Keratinocyte (primary cell): Measurements from ENCODE around the gene TMC8. TPM values are rescaled to one million over a fixed set of nuclear protein-coding genes. Genes with fewer than 3 reads are reported as not detected.

Source experiments
- DNase-seq: peaks from one replicate; pipeline ENCODE4 v3.0.0-alpha.2; 2011; ENCODE audit warnings: low read depth, missing footprints, low spot score
- FAIRE-seq: peaks from 2 replicates; lab custom pipeline; 2011; peaks lifted over from hg19 to GRCh38; lab: Jason Lieb, UNC
- H2AFZ ChIP-seq: 2 replicates; pipeline ENCODE4 v1.6.0; 2012; ENCODE audit warnings: low read length, control low read depth, inconsistent platforms; ENCODE audit not compliant: control insufficient read depth
- H3K27ac ChIP-seq: 2 replicates; pipeline ENCODE4 v1.5.1; 2011; ENCODE audit warnings: low read length; ENCODE audit not compliant: control insufficient read depth, insufficient read depth
- H3K27me3 ChIP-seq: 3 replicates; pipeline ENCODE4 v1.6.0; 2011; ENCODE audit warnings: low read length; ENCODE audit not compliant: control insufficient read depth, insufficient read depth; ENCODE audit errors: extremely low read depth
- H3K36me3 ChIP-seq, 2 experiments: 2 replicates in 1 of 2; 3 replicates in 1 of 2; pipeline ENCODE4 v1.5.1; 2011; ENCODE audit warnings: low read length in 2 of 2, mild to moderate bottlenecking in 1 of 2; ENCODE audit not compliant: control insufficient read depth in 2 of 2, insufficient read depth in 2 of 2; ENCODE audit errors: extremely low read depth in 1 of 2
- H3K4me1 ChIP-seq: 3 replicates; pipeline ENCODE4 v1.5.1; 2011; ENCODE audit warnings: low read length; ENCODE audit not compliant: control insufficient read depth, insufficient read depth; ENCODE audit errors: extremely low read depth
- H3K4me2 ChIP-seq: 3 replicates; pipeline ENCODE4 v1.6.0; 2011; ENCODE audit warnings: low read depth, low read length; ENCODE audit not compliant: control insufficient read depth, insufficient read depth; ENCODE audit errors: extremely low read depth
- H3K4me3 ChIP-seq, 3 experiments: fragments of 200-600 bp in 1 of 3; sonication (generic) in 1 of 3; 2 replicates in 2 of 3; 3 replicates in 1 of 3; pipeline ENCODE4 v1.5.1; 2011 to 2016; ENCODE audit warnings: low read length in 3 of 3, mild to moderate bottlenecking in 3 of 3, control low read depth in 2 of 3, inconsistent platforms in 1 of 3, low read depth in 1 of 3, mixed read lengths in 1 of 3, mixed run types in 1 of 3, moderate library complexity in 1 of 3; ENCODE audit not compliant: control insufficient read depth in 2 of 3, insufficient read depth in 2 of 3; ENCODE audit errors: extremely low read depth in 1 of 3
- H3K79me2 ChIP-seq: 2 replicates; pipeline ENCODE4 v1.6.0; 2012; ENCODE audit warnings: low read length; ENCODE audit not compliant: control insufficient read depth, insufficient read depth
- H3K9ac ChIP-seq: 3 replicates; pipeline ENCODE4 v1.6.0; 2011; ENCODE audit warnings: low read length; ENCODE audit not compliant: control insufficient read depth, insufficient read depth; ENCODE audit errors: extremely low read depth
- H3K9me1 ChIP-seq: 3 replicates; pipeline ENCODE4 v1.6.0; 2011; ENCODE audit warnings: low read length; ENCODE audit not compliant: control insufficient read depth, insufficient read depth; ENCODE audit errors: extremely low read depth
- H3K9me3 ChIP-seq: 2 replicates; pipeline ENCODE4 v1.5.1; 2012; ENCODE audit warnings: low read depth, low read length; ENCODE audit not compliant: control insufficient read depth
- H4K20me1 ChIP-seq: 3 replicates; pipeline ENCODE4 v1.6.0; 2011; ENCODE audit warnings: low read length; ENCODE audit not compliant: control insufficient read depth, insufficient read depth; ENCODE audit errors: extremely low read depth
- CTCF ChIP-seq, 3 experiments: IDR thresholded peaks in 1 of 3; conservative IDR thresholded peaks in 1 of 3; optimal IDR thresholded peaks in 1 of 3; 2 replicates in 2 of 3; 3 replicates in 1 of 3; pipeline versions ENCODE3 to v1.5.1; 2011; ENCODE audit warnings: low read length in 3 of 3, mild to moderate bottlenecking in 3 of 3, moderate library complexity in 2 of 3, control low read depth in 1 of 3, inconsistent platforms in 1 of 3; ENCODE audit not compliant: insufficient read depth in 2 of 3; ENCODE audit errors: extremely low read depth in 1 of 3
- EZH2 ChIP-seq: IDR thresholded peaks from one replicate; pipeline ENCODE4 v1.6.1; 2012; ENCODE audit warnings: inconsistent platforms, mild to moderate bottlenecking, low read length, moderate library complexity
- dilution Hi-C: fragments of 300-500 bp; cut with MboI; formaldehyde crosslinking; loops from one replicate; pipeline ENCODE4 v1.7.0; 2020; ENCODE audit warnings: low sequenced_read_pairs; ENCODE audit not compliant: extremely low pct_ligation_motif_present
- polyA plus RNA-seq, 5 experiments: library from polyadenylated mRNA; depleted of rRNA in 3 of 5; stranded (reverse) in 3 of 5; stranded (forward) in 1 of 5; unstranded in 1 of 5; fragments of >200 nt; gene quantifications; 1 replicate in 1 of 5; 2 replicates in 3 of 5; 3 replicates in 1 of 5; pipeline versions ENCODE4 v1.2.1 to v1.2.3, GENCODE V29; 2011 to 2012; ENCODE audit warnings: missing spikeins in 2 of 5, low read depth in 1 of 5, low replicate concordance in 1 of 5

TMC8 gene
- polyA plus RNA-seq, 1 donor (not counting 4 experiments of a cell fraction or from before 2014, with no cell fraction given) = 0.14 TPM

- Histone ChIP-seq H3K9me3 (no peaks in the 10 kb centered on the region), H3K4me1 (no peaks in the 10 kb centered on the region), H4K20me1 (peaks cover 3% of the 10 kb centered on the region), H3K27me3 (peaks cover 2% of the 10 kb centered on the region), H3K9ac (no peak overlapping the region), H3K79me2 (no peaks in the 10 kb centered on the region), H2AFZ (no peak overlapping the region), H3K27ac (no peak overlapping the region), H3K36me3 (peaks cover 0 to 13% of the 10 kb centered on the region in 2 experiments), H3K4me2 (no peak overlapping the region), H3K4me3 (no peak overlapping the region), H3K9me1 (no peaks in the 10 kb centered on the region)
- FAIRE-seq = no peak
- DNase-seq = no peak
- TF ChIP-seq CTCF (optimal IDR thresholded peaks at IDR 0.05 in 1 of 3, IDR thresholded peaks at IDR 0.05 in 1 of 3, conservative IDR thresholded peaks at IDR 0.05 in 1 of 3; ENCODE audit: extremely low read depth in 1 of 3, insufficient read depth in 2 of 3, low read length in 3 of 3) (no peak), EZH2 (no peak)
- dilution Hi-C loops = no loop called here
Observed at GRCh38 chr17:78110363-78111015, 20.1 kb upstream of the TMC8 start.

- DNase-seq = no peak
- dilution Hi-C loops = no loop called here
- no peak overlapping the region for H3K27ac ChIP-seq
- no peaks in the 10 kb centered on the region for H3K79me2 ChIP-seq
- peaks cover 0 to 13% of the 10 kb centered on the region in 2 experiments for H3K36me3 ChIP-seq
- peaks cover 3% of the 10 kb centered on the region for H4K20me1 ChIP-seq
- H3K4me2 ChIP-seq = no peak overlapping the region
- no peak overlapping the region for H2AFZ ChIP-seq
- H3K9me3 ChIP-seq = no peaks in the 10 kb centered on the region
- H3K27me3 ChIP-seq = peaks cover 2% of the 10 kb centered on the region
- FAIRE-seq = no peak
- no peak overlapping the region for H3K4me3 ChIP-seq
- TF ChIP-seq CTCF (optimal IDR thresholded peaks at IDR 0.05 in 1 of 3, IDR thresholded peaks at IDR 0.05 in 1 of 3, conservative IDR thresholded peaks at IDR 0.05 in 1 of 3; ENCODE audit: extremely low read depth in 1 of 3, insufficient read depth in 2 of 3, low read length in 3 of 3) (no peak), EZH2 (no peak)
- no peaks in the 10 kb centered on the region for H3K9me1 ChIP-seq
- no peaks in the 10 kb centered on the region for H3K4me1 ChIP-seq
- no peak overlapping the region for H3K9ac ChIP-seq
Observed at GRCh38 chr17:78111016-78111726, 19.4 kb upstream of the TMC8 start.
